GM12878 (cell line): ENCODE results near the gene NOS2. TPM values are rescaled to one million over a fixed set of nuclear protein-coding genes. Genes with fewer than 3 reads are reported as not detected.

Experiments
- ATAC-seq: fragments of 200-7000 bp; cut with Tn5 transposase; 3 replicates; pipeline ENCODE4 v1.9.1; 2020; ENCODE audit warnings: mild to moderate bottlenecking, moderate library complexity
- BruUV-seq: library from RNA; stranded (reverse); fragments of 400-500 nt; replicated peaks from 2 replicates; lab custom pipeline; 2021; lab: Mats Ljungman, UMichigan
- CTCF ChIA-PET: fragments of 300-600 bp; sonication (Branson Sonifier 250); formaldehyde crosslinking; extraction: SDS; loops from one replicate; lab custom pipeline; 2021; ENCODE audit warnings: inconsistent platforms; lab: Yijun Ruan, JAX
- POLR2A ChIA-PET: fragments of 350-600 bp; formaldehyde crosslinking; extraction: SDS; loops from one replicate; lab custom pipeline; 2021; ENCODE audit warnings: inconsistent platforms; lab: Charles Lee
- RAD21 ChIA-PET: fragments of 300-600 bp; sonication (Branson Sonifier 250); formaldehyde crosslinking; loops from one replicate; lab custom pipeline; 2023; ENCODE audit warnings: antibody characterized with exemption; ENCODE audit not compliant: unreplicated experiment; lab: Charles Lee
- SMC1A ChIA-PET: fragments of 300-600 bp; sonication (Branson Sonifier 250); formaldehyde crosslinking; loops from one replicate; lab custom pipeline; 2023; ENCODE audit not compliant: unreplicated experiment, uncharacterized antibody; lab: Charles Lee
- DNase-seq: peaks from one replicate; pipeline ENCODE4 v3.0.0-alpha.2; 2011; ENCODE audit warnings: low read depth, low spot score
- FAIRE-seq: peaks from 3 replicates; lab custom pipeline; 2011; peaks lifted over from hg19 to GRCh38; lab: Jason Lieb, UNC
- H2AFZ ChIP-seq: 2 replicates; pipeline ENCODE4 v1.6.0; 2011; ENCODE audit warnings: low read depth, low read length, control low read depth; ENCODE audit not compliant: control insufficient read depth
- H3K27ac ChIP-seq: 2 replicates; pipeline ENCODE4 v1.5.1; 2011; ENCODE audit warnings: control low read depth; ENCODE audit not compliant: control insufficient read depth, insufficient read depth
- H3K27me3 ChIP-seq, 2 experiments: replicated peaks in 1 of 2; 2 replicates each; pipeline versions ENCODE4 v1.6.0 to v1.6.1; 2011; ENCODE audit warnings: low read length in 1 of 2; ENCODE audit not compliant: control insufficient read depth in 2 of 2, insufficient read depth in 2 of 2
- H3K36me3 ChIP-seq, 2 experiments: 2 replicates each; pipeline ENCODE4 v1.5.1; 2011; ENCODE audit warnings: low read length in 1 of 2; ENCODE audit not compliant: control insufficient read depth in 2 of 2, insufficient read depth in 2 of 2
- H3K4me1 ChIP-seq: 2 replicates; pipeline ENCODE4 v1.6.1; 2011; ENCODE audit warnings: mild to moderate bottlenecking, low read length, moderate library complexity, mixed read lengths; ENCODE audit not compliant: control insufficient read depth, insufficient read depth
- H3K4me2 ChIP-seq: 2 replicates; pipeline ENCODE4 v1.6.0; 2011; ENCODE audit warnings: control low read depth; ENCODE audit not compliant: control insufficient read depth, insufficient read depth
- H3K4me3 ChIP-seq: fragments of 200-600 bp; sonication (generic); 2 replicates; pipeline ENCODE4 v1.5.1; 2016
- H3K79me2 ChIP-seq: 2 replicates; pipeline ENCODE4 v1.6.0; 2011; ENCODE audit warnings: low read length; ENCODE audit not compliant: control insufficient read depth, insufficient read depth
- H3K9ac ChIP-seq: 2 replicates; pipeline ENCODE4 v1.8.0; 2011; ENCODE audit warnings: low read length, control low read depth, mixed read lengths; ENCODE audit not compliant: control insufficient read depth, insufficient read depth
- H3K9me3 ChIP-seq: replicated peaks from 3 replicates; pipeline ENCODE4 v1.5.1; 2011; ENCODE audit warnings: mild to moderate bottlenecking, low read length; ENCODE audit not compliant: control insufficient read depth, insufficient read depth
- H4K20me1 ChIP-seq: 2 replicates; pipeline ENCODE4 v1.6.0; 2011; ENCODE audit not compliant: control insufficient read depth, insufficient read depth
- BRCA1 ChIP-seq: IDR thresholded peaks from 2 replicates; pipeline ENCODE4 v1.6.1; 2011; ENCODE audit warnings: low read depth, low read length, improper control_type of control experiment
- FOXK2 ChIP-seq: fragments of 450-650 bp; IDR thresholded peaks from 2 replicates; pipeline ENCODE4 v1.6.1; 2017; ENCODE audit warnings: mild to moderate bottlenecking, moderate library complexity
- GATAD2B ChIP-seq: fragments of 450-650 bp; conservative IDR thresholded peaks from 2 replicates; pipeline ENCODE4 v1.6.1; 2017; ENCODE audit warnings: low read depth, mild to moderate bottlenecking, moderate library complexity
- IRF4 ChIP-seq: IDR thresholded peaks from 2 replicates; pipeline ENCODE4 v1.6.1; 2011; ENCODE audit warnings: low read depth, low read length
- KAT2A ChIP-seq: conservative IDR thresholded peaks from 2 replicates; pipeline ENCODE4 v1.6.1; 2011; ENCODE audit warnings: low read depth, low read length; ENCODE audit not compliant: control insufficient read depth
- KDM1A ChIP-seq: fragments of 200-600 bp; sonication (generic); IDR thresholded peaks from 2 replicates; pipeline ENCODE4 v1.6.1; 2016; ENCODE audit warnings: borderline replicate concordance
- PML ChIP-seq: IDR thresholded peaks from 2 replicates; pipeline ENCODE4 v1.6.1; 2012; ENCODE audit warnings: low read length, inconsistent platforms
- POLR2AphosphoS2 ChIP-seq: IDR thresholded peaks from 2 replicates; pipeline ENCODE4 v1.6.1; 2011; ENCODE audit warnings: low read depth, mild to moderate bottlenecking, low read length, improper control_type of control experiment, moderate library complexity
- POLR2AphosphoS5 ChIP-seq: IDR thresholded peaks from 2 replicates; pipeline ENCODE4 v1.6.1; 2011; ENCODE audit warnings: mild to moderate bottlenecking, low read length, inconsistent platforms
- SMAD1 ChIP-seq: fragments of 450-650 bp; IDR thresholded peaks from 2 replicates; pipeline ENCODE4 v1.6.1; 2018; ENCODE audit warnings: mild to moderate bottlenecking, low read depth; ENCODE audit not compliant: partially characterized antibody
- ZNF207 ChIP-seq: fragments of 450-650 bp; IDR thresholded peaks from 2 replicates; pipeline ENCODE4 v1.6.1; 2014; ENCODE audit warnings: antibody characterized with exemption, mild to moderate bottlenecking, borderline replicate concordance
- WGBS: methylation state at CpG from one replicate; pipeline ENCODE4 v1.1.6; 2016; ENCODE audit warnings: low lambda C conversion rate; ENCODE audit not compliant: insufficient replicate concordance, insufficient coverage; ENCODE audit errors: missing lambda C conversion rate; 5-methylcytosine and 5-hydroxymethylcytosine counted together
- in situ Hi-C: fragments of 300-500 bp; cut with MboI; formaldehyde crosslinking; loops from 9 replicates; pipeline ENCODE4 v1.14.3; 2018; ENCODE audit warnings: mixed read lengths
- intact Hi-C: fragments of 100-400 bp; cut with micrococcal nuclease; formaldehyde crosslinking; loops from one replicate; pipeline ENCODE4 v1.14.2; 2022; ENCODE audit not compliant: unreplicated experiment
- polyA plus RNA-seq, 11 experiments: library from polyadenylated mRNA; depleted of rRNA in 4 of 11; unstranded in 6 of 11; stranded (reverse) in 5 of 11; fragments of >200 nt; fragmentation: Nextera tagmentation in 4 of 11; fragmentation: Illumina TruSeq in 1 of 11; extraction: Ambion mirVana in 4 of 11; extraction: Trizol in 1 of 11; gene quantifications; 1 replicate in 1 of 11; 2 replicates in 10 of 11; pipeline versions ENCODE4 v1.2.1 to v1.2.3, GENCODE V29; 2011 to 2016; ENCODE audit warnings: inconsistent platforms in 2 of 11, missing spikeins in 2 of 11, low read depth in 1 of 11
- total RNA-seq, 4 experiments: library from RNA; depleted of rRNA in 3 of 4; stranded (reverse); fragments of >200 nt in 3 of 4; fragmentation: Illumina TruSeq in 1 of 4; extraction: Trizol in 1 of 4; gene quantifications; 2 replicates each; pipeline versions ENCODE4 v1.2.1 to v1.2.3, GENCODE V29; 2013 to 2021
- TF ChIP-seq, protein P1 (sequence below): fragments of 150-350 bp; IDR thresholded peaks from 2 replicates; pipeline ENCODE4 v1.6.1; 2016; ENCODE audit warnings: low read depth, low read length
- TF ChIP-seq, protein P2 (sequence below): fragments of 450-650 bp; IDR thresholded peaks from 2 replicates; pipeline ENCODE4 v1.6.1; 2017; ENCODE audit warnings: mild to moderate bottlenecking

NOS2 gene
- total and polyA plus RNA-seq, 10 of the 15 experiments (the other 5 are each of a cell fraction or from before 2014, with no cell fraction given), result 0.01 to 0.05 (median 0.01) TPM; not detected in 7

GRCh38 chr17:27741971-27742575 is 58.3 kb downstream of the NOS2 start:
- CTCF ChIA-PET, result interaction anchor here (0.8 to 1.7 kb wide), 3 partner anchors 11 to 87 kb away, joined by 3 to 4 read pairs (median 3); no protein-coding TSS in a partner anchor
- Histone ChIP-seq H3K4me2 (no peak overlapping the region), H3K4me3 (no peak overlapping the region), H3K27ac (no peak overlapping the region), H2AFZ (no peak overlapping the region), H3K4me1 (peaks cover 5% of the 10 kb centered on the region), H3K79me2 (no peaks in the 10 kb centered on the region), H3K27me3 (no peaks in the 10 kb centered on the region), H4K20me1 (no peaks in the 10 kb centered on the region), H3K9ac (no peak overlapping the region), H3K36me3 (no peaks in the 10 kb centered on the region), H3K9me3 (no peaks in the 10 kb centered on the region)
- FAIRE-seq (no peak), DNase-seq (no peak), ATAC-seq (no peak)
- in situ Hi-C loops (loop anchor here (10.0 kb wide), 1 partner anchor 77 kb away; no protein-coding TSS in a partner anchor), intact Hi-C loops (no loop called here)
- POLR2A ChIA-PET, result no interaction called here
- RAD21 ChIA-PET, result no interaction called here
- 21% methylated on average over 4 of the region's 4 CpGs for whole genome bisulfite sequencing
- TF ChIP-seq PML, result no peak
- TF ChIP-seq ZNF207, result no peak
- TF ChIP-seq, protein P1, sequence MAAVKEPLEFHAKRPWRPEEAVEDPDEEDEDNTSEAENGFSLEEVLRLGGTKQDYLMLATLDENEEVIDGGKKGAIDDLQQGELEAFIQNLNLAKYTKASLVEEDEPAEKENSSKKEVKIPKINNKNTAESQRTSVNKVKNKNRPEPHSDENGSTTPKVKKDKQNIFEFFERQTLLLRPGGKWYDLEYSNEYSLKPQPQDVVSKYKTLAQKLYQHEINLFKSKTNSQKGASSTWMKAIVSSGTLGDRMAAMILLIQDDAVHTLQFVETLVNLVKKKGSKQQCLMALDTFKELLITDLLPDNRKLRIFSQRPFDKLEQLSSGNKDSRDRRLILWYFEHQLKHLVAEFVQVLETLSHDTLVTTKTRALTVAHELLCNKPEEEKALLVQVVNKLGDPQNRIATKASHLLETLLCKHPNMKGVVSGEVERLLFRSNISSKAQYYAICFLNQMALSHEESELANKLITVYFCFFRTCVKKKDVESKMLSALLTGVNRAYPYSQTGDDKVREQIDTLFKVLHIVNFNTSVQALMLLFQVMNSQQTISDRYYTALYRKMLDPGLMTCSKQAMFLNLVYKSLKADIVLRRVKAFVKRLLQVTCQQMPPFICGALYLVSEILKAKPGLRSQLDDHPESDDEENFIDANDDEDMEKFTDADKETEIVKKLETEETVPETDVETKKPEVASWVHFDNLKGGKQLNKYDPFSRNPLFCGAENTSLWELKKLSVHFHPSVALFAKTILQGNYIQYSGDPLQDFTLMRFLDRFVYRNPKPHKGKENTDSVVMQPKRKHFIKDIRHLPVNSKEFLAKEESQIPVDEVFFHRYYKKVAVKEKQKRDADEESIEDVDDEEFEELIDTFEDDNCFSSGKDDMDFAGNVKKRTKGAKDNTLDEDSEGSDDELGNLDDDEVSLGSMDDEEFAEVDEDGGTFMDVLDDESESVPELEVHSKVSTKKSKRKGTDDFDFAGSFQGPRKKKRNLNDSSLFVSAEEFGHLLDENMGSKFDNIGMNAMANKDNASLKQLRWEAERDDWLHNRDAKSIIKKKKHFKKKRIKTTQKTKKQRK, result no peak
- TF ChIP-seq SMAD1, result no peak
- TF ChIP-seq POLR2AphosphoS5, result no peak
- TF ChIP-seq BRCA1, result no peak
- TF ChIP-seq KAT2A, result no peak
- TF ChIP-seq KDM1A, result no peak
- TF ChIP-seq, protein P2, sequence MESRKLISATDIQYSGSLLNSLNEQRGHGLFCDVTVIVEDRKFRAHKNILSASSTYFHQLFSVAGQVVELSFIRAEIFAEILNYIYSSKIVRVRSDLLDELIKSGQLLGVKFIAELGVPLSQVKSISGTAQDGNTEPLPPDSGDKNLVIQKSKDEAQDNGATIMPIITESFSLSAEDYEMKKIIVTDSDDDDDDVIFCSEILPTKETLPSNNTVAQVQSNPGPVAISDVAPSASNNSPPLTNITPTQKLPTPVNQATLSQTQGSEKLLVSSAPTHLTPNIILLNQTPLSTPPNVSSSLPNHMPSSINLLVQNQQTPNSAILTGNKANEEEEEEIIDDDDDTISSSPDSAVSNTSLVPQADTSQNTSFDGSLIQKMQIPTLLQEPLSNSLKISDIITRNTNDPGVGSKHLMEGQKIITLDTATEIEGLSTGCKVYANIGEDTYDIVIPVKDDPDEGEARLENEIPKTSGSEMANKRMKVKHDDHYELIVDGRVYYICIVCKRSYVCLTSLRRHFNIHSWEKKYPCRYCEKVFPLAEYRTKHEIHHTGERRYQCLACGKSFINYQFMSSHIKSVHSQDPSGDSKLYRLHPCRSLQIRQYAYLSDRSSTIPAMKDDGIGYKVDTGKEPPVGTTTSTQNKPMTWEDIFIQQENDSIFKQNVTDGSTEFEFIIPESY, result no peak
- TF ChIP-seq IRF4, result no peak
- TF ChIP-seq GATAD2B, result no peak
- TF ChIP-seq FOXK2, result no peak
- no peak for TF ChIP-seq POLR2AphosphoS2
- BruUV-seq, result no TSS peak
- SMC1A ChIA-PET, result interaction anchor here (1.4 kb wide), 1 partner anchor 14 kb away, joined by 3 read pairs; no protein-coding TSS in a partner anchor
